Measurements from ENCODE around the gene DDX50. TPM values are rescaled to one million over a fixed set of nuclear protein-coding genes. Genes with fewer than 3 reads are reported as not detected.

Gene DDX50
- total RNA-seq, 1 experiment from 2014 or later = 37.1 TPM

DNA sequence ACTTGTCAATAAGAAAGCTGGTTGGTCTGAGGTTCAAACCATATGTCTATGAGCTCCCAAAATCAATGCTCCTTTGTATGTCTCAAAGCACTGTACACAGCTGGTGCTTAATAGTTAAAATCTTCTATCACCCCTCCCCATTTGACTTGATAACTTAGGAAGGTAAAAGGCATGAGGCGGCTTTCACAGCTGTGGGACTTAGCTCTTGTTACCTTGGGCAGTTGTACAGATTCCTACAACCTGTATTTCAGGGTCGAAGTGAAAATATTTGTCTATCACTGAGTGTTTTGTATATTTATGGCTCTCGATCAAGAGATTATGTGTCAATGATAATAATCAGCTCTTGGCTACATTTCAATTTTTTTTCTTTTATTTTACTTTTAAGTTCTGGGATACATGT is 86.5 kb downstream of the DDX50 start:
- ChIA-PET POLR2A (no interaction called here), CTCF (interaction anchor here (0.5 to 1.0 kb wide), 2 partner anchors 106 to 427 kb away, joined by 3 to 6 read pairs; no protein-coding TSS in a partner anchor)
- TF ChIP-seq CBFB (CRISPR knock-in tag; IDR thresholded peaks at IDR 0.05; ENCODE audit: low read depth) (no peak), TEAD1 (CRISPR knock-in tag; IDR thresholded peaks at IDR 0.05) (no peak), ZNF138 (CRISPR knock-in tag; conservative IDR thresholded peaks at IDR 0.05) (no peak), ZNF423 (CRISPR knock-in tag; IDR thresholded peaks at IDR 0.05) (no peak), EMX1 (CRISPR knock-in tag; IDR thresholded peaks at IDR 0.05) (no peak), NFATC4 (CRISPR knock-in tag; IDR thresholded peaks at IDR 0.05) (no peak), ZNF219 (CRISPR knock-in tag; IDR thresholded peaks at IDR 0.05; ENCODE audit: borderline replicate concordance) (no peak), ZBTB21 (CRISPR knock-in tag; IDR thresholded peaks at IDR 0.05; ENCODE audit: borderline replicate concordance) (no peak)
- TF ChIP-seq, protein P1, sequence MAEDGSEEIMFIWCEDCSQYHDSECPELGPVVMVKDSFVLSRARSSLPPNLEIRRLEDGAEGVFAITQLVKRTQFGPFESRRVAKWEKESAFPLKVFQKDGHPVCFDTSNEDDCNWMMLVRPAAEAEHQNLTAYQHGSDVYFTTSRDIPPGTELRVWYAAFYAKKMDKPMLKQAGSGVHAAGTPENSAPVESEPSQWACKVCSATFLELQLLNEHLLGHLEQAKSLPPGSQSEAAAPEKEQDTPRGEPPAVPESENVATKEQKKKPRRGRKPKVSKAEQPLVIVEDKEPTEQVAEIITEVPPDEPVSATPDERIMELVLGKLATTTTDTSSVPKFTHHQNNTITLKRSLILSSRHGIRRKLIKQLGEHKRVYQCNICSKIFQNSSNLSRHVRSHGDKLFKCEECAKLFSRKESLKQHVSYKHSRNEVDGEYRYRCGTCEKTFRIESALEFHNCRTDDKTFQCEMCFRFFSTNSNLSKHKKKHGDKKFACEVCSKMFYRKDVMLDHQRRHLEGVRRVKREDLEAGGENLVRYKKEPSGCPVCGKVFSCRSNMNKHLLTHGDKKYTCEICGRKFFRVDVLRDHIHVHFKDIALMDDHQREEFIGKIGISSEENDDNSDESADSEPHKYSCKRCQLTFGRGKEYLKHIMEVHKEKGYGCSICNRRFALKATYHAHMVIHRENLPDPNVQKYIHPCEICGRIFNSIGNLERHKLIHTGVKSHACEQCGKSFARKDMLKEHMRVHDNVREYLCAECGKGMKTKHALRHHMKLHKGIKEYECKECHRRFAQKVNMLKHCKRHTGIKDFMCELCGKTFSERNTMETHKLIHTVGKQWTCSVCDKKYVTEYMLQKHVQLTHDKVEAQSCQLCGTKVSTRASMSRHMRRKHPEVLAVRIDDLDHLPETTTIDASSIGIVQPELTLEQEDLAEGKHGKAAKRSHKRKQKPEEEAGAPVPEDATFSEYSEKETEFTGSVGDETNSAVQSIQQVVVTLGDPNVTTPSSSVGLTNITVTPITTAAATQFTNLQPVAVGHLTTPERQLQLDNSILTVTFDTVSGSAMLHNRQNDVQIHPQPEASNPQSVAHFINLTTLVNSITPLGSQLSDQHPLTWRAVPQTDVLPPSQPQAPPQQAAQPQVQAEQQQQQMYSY (CRISPR knock-in tag; IDR thresholded peaks at IDR 0.05) = no peak
- TF ChIP-seq, protein P2, sequence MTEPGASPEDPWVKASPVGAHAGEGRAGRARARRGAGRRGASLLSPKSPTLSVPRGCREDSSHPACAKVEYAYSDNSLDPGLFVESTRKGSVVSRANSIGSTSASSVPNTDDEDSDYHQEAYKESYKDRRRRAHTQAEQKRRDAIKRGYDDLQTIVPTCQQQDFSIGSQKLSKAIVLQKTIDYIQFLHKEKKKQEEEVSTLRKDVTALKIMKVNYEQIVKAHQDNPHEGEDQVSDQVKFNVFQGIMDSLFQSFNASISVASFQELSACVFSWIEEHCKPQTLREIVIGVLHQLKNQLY (CRISPR knock-in tag; IDR thresholded peaks at IDR 0.05) = no peak
- TF ChIP-seq, protein P3, sequence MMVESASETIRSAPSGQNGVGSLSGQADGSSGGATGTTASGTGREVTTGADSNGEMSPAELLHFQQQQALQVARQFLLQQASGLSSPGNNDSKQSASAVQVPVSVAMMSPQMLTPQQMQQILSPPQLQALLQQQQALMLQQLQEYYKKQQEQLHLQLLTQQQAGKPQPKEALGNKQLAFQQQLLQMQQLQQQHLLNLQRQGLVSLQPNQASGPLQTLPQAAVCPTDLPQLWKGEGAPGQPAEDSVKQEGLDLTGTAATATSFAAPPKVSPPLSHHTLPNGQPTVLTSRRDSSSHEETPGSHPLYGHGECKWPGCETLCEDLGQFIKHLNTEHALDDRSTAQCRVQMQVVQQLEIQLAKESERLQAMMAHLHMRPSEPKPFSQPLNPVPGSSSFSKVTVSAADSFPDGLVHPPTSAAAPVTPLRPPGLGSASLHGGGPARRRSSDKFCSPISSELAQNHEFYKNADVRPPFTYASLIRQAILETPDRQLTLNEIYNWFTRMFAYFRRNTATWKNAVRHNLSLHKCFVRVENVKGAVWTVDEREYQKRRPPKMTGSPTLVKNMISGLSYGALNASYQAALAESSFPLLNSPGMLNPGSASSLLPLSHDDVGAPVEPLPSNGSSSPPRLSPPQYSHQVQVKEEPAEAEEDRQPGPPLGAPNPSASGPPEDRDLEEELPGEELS (CRISPR knock-in tag; IDR thresholded peaks at IDR 0.05) = no peak
- TF ChIP-seq, protein P4, sequence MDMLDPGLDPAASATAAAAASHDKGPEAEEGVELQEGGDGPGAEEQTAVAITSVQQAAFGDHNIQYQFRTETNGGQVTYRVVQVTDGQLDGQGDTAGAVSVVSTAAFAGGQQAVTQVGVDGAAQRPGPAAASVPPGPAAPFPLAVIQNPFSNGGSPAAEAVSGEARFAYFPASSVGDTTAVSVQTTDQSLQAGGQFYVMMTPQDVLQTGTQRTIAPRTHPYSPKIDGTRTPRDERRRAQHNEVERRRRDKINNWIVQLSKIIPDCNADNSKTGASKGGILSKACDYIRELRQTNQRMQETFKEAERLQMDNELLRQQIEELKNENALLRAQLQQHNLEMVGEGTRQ (CRISPR knock-in tag; IDR thresholded peaks at IDR 0.05) = no peak
- TF ChIP-seq, protein P5, sequence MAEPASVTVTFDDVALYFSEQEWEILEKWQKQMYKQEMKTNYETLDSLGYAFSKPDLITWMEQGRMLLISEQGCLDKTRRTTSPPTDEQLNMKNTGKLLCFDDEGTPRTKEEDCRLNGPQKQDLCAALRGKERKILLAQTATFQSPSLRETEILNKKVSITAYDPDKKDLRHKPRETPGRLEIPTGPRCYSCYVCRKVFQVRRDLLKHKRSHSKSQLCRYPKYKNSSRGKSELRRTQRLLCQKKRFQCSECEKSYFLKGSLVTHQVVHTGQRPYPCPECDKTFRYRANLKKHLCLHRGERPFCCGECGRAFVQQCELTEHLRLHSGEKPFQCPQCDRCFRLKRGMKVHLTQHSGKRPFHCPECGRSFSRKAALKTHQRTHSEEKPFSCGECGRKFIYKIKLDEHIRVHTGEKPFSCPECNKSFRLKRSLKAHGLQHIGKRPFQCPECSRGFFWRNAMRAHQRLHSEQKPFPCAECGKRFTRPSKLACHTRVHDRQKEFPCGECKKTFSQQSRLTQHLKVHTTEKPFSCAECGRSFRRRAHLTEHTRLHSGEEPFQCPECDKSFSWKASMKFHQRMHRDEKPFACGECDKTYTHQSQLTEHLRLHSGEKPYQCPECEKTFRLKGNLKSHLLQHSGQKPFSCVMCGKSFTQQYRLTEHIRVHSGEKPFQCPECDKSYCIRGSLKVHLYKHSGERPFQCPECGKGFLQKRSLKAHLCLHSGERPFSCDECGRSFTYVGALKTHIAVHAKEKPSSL (CRISPR knock-in tag; conservative IDR thresholded peaks at IDR 0.05) = no peak
- TF ChIP-seq, protein P6, sequence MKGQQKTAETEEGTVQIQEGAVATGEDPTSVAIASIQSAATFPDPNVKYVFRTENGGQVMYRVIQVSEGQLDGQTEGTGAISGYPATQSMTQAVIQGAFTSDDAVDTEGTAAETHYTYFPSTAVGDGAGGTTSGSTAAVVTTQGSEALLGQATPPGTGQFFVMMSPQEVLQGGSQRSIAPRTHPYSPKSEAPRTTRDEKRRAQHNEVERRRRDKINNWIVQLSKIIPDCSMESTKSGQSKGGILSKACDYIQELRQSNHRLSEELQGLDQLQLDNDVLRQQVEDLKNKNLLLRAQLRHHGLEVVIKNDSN (CRISPR knock-in tag; IDR thresholded peaks at IDR 0.05) = no peak
- DNase-seq (ENCODE audit: low spot score) (no peak), ATAC-seq (no peak)
- Mint-ChIP-seq H3K36me3 (peaks cover 24% of the 10 kb centered on the region), H3K9me3 (no peaks in the 10 kb centered on the region), H3K4me3 (no peak overlapping the region), H3K27ac (peak overlapping the region; percentile 98), H3K27me3 (ENCODE audit: low read depth) (no peaks in the 10 kb centered on the region), H3K4me1 (peaks cover 23% of the 10 kb centered on the region)

Measured in WTC11 (cell line).